Measurements from ENCODE around the gene SNRK.

- TF ChIP-seq CTCF (IDR thresholded peaks at IDR 0.05) (no peak), POLR2A (IDR thresholded peaks at IDR 0.05) (no peak)
These were observed 79.4 kb downstream of the SNRK start for GRCh38 chr3:43365601-43366305.
